IMR-90 (cell line): Measurements from ENCODE around the gene NIPAL1. TPM values are rescaled to one million over a fixed set of nuclear protein-coding genes. Genes with fewer than 3 reads are reported as not detected.

Experiments used
- ATAC-seq: fragments of 200-7000 bp; cut with Tn5 transposase; 2 replicates; pipeline ENCODE4 v1.9.1; 2020; ENCODE audit warnings: low read depth, mild to moderate bottlenecking, moderate library complexity
- BruUV-seq: library from RNA; stranded (reverse); fragments of 400-500 nt; replicated peaks from 2 replicates; lab custom pipeline; 2021; lab: Mats Ljungman, UMichigan
- CTCF ChIA-PET: fragments of 300-600 bp; formaldehyde crosslinking; extraction: SDS; loops from one replicate; lab custom pipeline; 2021; ENCODE audit warnings: antibody characterized with exemption; lab: Yijun Ruan, JAX
- POLR2A ChIA-PET: fragments of 300-600 bp; sonication (Branson Sonifier 250); formaldehyde crosslinking; loops from one replicate; lab custom pipeline; 2022; ENCODE audit warnings: antibody characterized with exemption; ENCODE audit not compliant: unreplicated experiment; lab: Charles Lee
- DNase-seq: peaks from one replicate; pipeline ENCODE4 v3.0.0; 2013
- H2AFZ ChIP-seq: replicated peaks from 2 replicates; pipeline ENCODE3; 2013; ENCODE audit warnings: low read length, mild to moderate bottlenecking; ENCODE audit not compliant: poor library complexity
- H2AK5ac ChIP-seq: 2 replicates; pipeline ENCODE4 v1.6.1; 2013; ENCODE audit warnings: low read depth, low read length, inconsistent platforms
- H2AK9ac ChIP-seq: replicated peaks from 2 replicates; pipeline ENCODE3; 2013; ENCODE audit warnings: mild to moderate bottlenecking, low read depth, low read length, moderate library complexity; ENCODE audit not compliant: poor library complexity
- H2BK120ac ChIP-seq: 2 replicates; pipeline ENCODE4 v1.6.1; 2013; ENCODE audit warnings: low read depth, low read length, inconsistent platforms
- H2BK15ac ChIP-seq: 3 replicates; pipeline ENCODE4 v1.6.1; 2013; ENCODE audit warnings: low read depth, low read length, inconsistent platforms
- H2BK20ac ChIP-seq: 2 replicates; pipeline ENCODE4 v1.6.1; 2013; ENCODE audit warnings: low read depth, mild to moderate bottlenecking, inconsistent platforms, low read length, moderate library complexity
- H2BK5ac ChIP-seq: 2 replicates; pipeline ENCODE4 v1.6.1; 2013; ENCODE audit warnings: mild to moderate bottlenecking, low read depth, low read length, inconsistent platforms; ENCODE audit not compliant: poor library complexity, severe bottlenecking
- H3K14ac ChIP-seq: replicated peaks from 2 replicates; pipeline ENCODE4 v1.6.1; 2013; ENCODE audit warnings: low read depth, low read length, inconsistent platforms
- H3K18ac ChIP-seq: 2 replicates; pipeline ENCODE4 v1.6.1; 2013; ENCODE audit warnings: low read depth, low read length, control low read depth
- H3K23ac ChIP-seq: 2 replicates; pipeline ENCODE4 v1.6.1; 2013; ENCODE audit warnings: low read depth, low read length, inconsistent platforms
- H3K27ac ChIP-seq: 2 replicates; pipeline ENCODE4 v1.5.1; 2013; ENCODE audit warnings: mild to moderate bottlenecking, control low read depth, low read length; ENCODE audit not compliant: insufficient read depth
- H3K27me3 ChIP-seq: 2 replicates; pipeline ENCODE4 v1.6.1; 2013; ENCODE audit warnings: low read length; ENCODE audit not compliant: control insufficient read depth, insufficient read depth
- H3K36me3 ChIP-seq: 2 replicates; pipeline ENCODE4 v1.6.1; 2013; ENCODE audit warnings: low read length, mixed read lengths; ENCODE audit not compliant: control insufficient read depth, insufficient read depth
- H3K4ac ChIP-seq: 2 replicates; pipeline ENCODE4 v1.6.1; 2013; ENCODE audit warnings: low read depth, low read length, inconsistent platforms
- H3K4me1 ChIP-seq: 2 replicates; pipeline ENCODE4 v1.6.1; 2013; ENCODE audit warnings: low read length, mixed read lengths; ENCODE audit not compliant: control insufficient read depth, insufficient read depth
- H3K4me2 ChIP-seq: 2 replicates; pipeline ENCODE4 v1.6.1; 2013; ENCODE audit warnings: low read depth, mild to moderate bottlenecking, control low read depth, low read length, moderate library complexity
- H3K4me3 ChIP-seq: 2 replicates; pipeline ENCODE4 v1.5.1; 2013; ENCODE audit warnings: low read depth, mild to moderate bottlenecking, control low read depth, low read length, moderate library complexity; ENCODE audit not compliant: insufficient read depth
- H3K56ac ChIP-seq: 2 replicates; pipeline ENCODE4 v1.6.1; 2013; ENCODE audit warnings: low read length, inconsistent platforms; ENCODE audit not compliant: insufficient read depth; ENCODE audit errors: extremely low read depth
- H3K79me1 ChIP-seq, 2 experiments: 2 replicates each; pipeline ENCODE4 v1.6.1; 2013; ENCODE audit warnings: low read length in 2 of 2, inconsistent platforms in 1 of 2, low read depth in 1 of 2
- H3K9ac ChIP-seq: 2 replicates; pipeline ENCODE4 v1.6.1; 2013; ENCODE audit warnings: low read depth, low read length, control low read depth
- H3K9me1 ChIP-seq: 2 replicates; pipeline ENCODE4 v1.6.1; 2013; ENCODE audit warnings: low read length, inconsistent platforms; ENCODE audit not compliant: insufficient read depth
- H3K9me3 ChIP-seq: 2 replicates; pipeline ENCODE4 v1.6.1; 2013; ENCODE audit warnings: low read length; ENCODE audit not compliant: control insufficient read depth, insufficient read depth
- H4K20me1 ChIP-seq: 2 replicates; pipeline ENCODE4 v1.6.1; 2013; ENCODE audit warnings: low read length, inconsistent platforms; ENCODE audit not compliant: insufficient read depth
- H4K5ac ChIP-seq: 2 replicates; pipeline ENCODE4 v1.6.1; 2013; ENCODE audit warnings: mild to moderate bottlenecking, low read depth, low read length, control low read depth
- H4K8ac ChIP-seq, 2 experiments: 2 replicates each; pipeline ENCODE4 v1.6.1; 2013; ENCODE audit warnings: low read depth in 2 of 2, low read length in 2 of 2, control low read depth in 1 of 2, inconsistent platforms in 1 of 2
- H4K91ac ChIP-seq: 2 replicates; pipeline ENCODE4 v1.6.1; 2013; ENCODE audit warnings: low read depth, low read length, inconsistent platforms; ENCODE audit not compliant: insufficient read depth
- BHLHE40 ChIP-seq: fragments of 150-350 bp; IDR thresholded peaks from 2 replicates; pipeline ENCODE4 v1.6.1; 2016; ENCODE audit warnings: mild to moderate bottlenecking, low read depth, low read length
- CEBPB ChIP-seq: IDR thresholded peaks from 2 replicates; pipeline ENCODE4 v1.6.1; 2012; ENCODE audit warnings: low read depth, low read length, improper control_type of control experiment
- CHD1 ChIP-seq: IDR thresholded peaks from 2 replicates; pipeline ENCODE4 v1.6.1; 2012; ENCODE audit warnings: low read depth, low read length, improper control_type of control experiment
- CTCF ChIP-seq: conservative IDR thresholded peaks from 2 replicates; pipeline ENCODE4 v1.5.1; 2012; ENCODE audit warnings: mild to moderate bottlenecking, low read depth, low read length, improper control_type of control experiment
- FOS ChIP-seq: fragments of 150-350 bp; IDR thresholded peaks from 2 replicates; pipeline ENCODE4 v1.6.1; 2016; ENCODE audit warnings: low read depth, low read length
- MAFK ChIP-seq: IDR thresholded peaks from 2 replicates; pipeline ENCODE4 v1.6.1; 2012; ENCODE audit warnings: low read depth, low read length, improper control_type of control experiment
- MAZ ChIP-seq: IDR thresholded peaks from 2 replicates; pipeline ENCODE4 v1.6.1; 2012; ENCODE audit warnings: low read depth, mild to moderate bottlenecking, low read length, improper control_type of control experiment, moderate library complexity, borderline replicate concordance
- MXI1 ChIP-seq: IDR thresholded peaks from 2 replicates; pipeline ENCODE4 v1.6.1; 2012; ENCODE audit warnings: low read depth, mild to moderate bottlenecking, low read length, moderate library complexity, borderline replicate concordance
- NFE2L2 ChIP-seq: fragments of 150-350 bp; IDR thresholded peaks from 2 replicates; pipeline ENCODE4 v1.6.1; 2016; ENCODE audit warnings: low read depth, mild to moderate bottlenecking, low read length
- POLR2A ChIP-seq: IDR thresholded peaks from 2 replicates; pipeline ENCODE4 v1.6.1; 2012; ENCODE audit warnings: mild to moderate bottlenecking, low read depth, low read length
- RAD21 ChIP-seq: IDR thresholded peaks from 2 replicates; pipeline ENCODE4 v1.6.1; 2012; ENCODE audit warnings: low read length, improper control_type of control experiment
- RCOR1 ChIP-seq: IDR thresholded peaks from 2 replicates; pipeline ENCODE4 v1.6.1; 2012; ENCODE audit warnings: mild to moderate bottlenecking, low read length, improper control_type of control experiment; ENCODE audit not compliant: insufficient replicate concordance
- RFX5 ChIP-seq: IDR thresholded peaks from 2 replicates; pipeline ENCODE4 v1.8.0; 2012; ENCODE audit warnings: low read depth, mild to moderate bottlenecking, low read length, moderate library complexity
- SMC3 ChIP-seq: fragments of 150-350 bp; IDR thresholded peaks from 2 replicates; pipeline ENCODE4 v1.6.1; 2016; ENCODE audit warnings: low read depth, mild to moderate bottlenecking, antibody characterized with exemption, low read length, moderate library complexity
- USF2 ChIP-seq: fragments of 150-350 bp; IDR thresholded peaks from 2 replicates; pipeline ENCODE4 v1.6.1; 2017; ENCODE audit warnings: mild to moderate bottlenecking, antibody characterized with exemption, low read length, low read depth
- WGBS, 2 experiments: methylation state at CpG; one replicate each; pipeline versions ENCODE4 v1.1.5 to v1.1.7; 2013; ENCODE audit warnings: missing lambda C conversion rate in 2 of 2; ENCODE audit not compliant: insufficient read length in 1 of 2; ENCODE audit errors: extremely low coverage in 2 of 2; 5-methylcytosine and 5-hydroxymethylcytosine counted together
- dilution Hi-C: fragments of 300-500 bp; cut with HindIII; formaldehyde crosslinking; loops from one replicate; pipeline ENCODE4 v1.14.3; 2018; ENCODE audit warnings: low sequenced_read_pairs; ENCODE audit not compliant: unreplicated experiment
- in situ Hi-C: fragments of 300-500 bp; cut with MboI; formaldehyde crosslinking; loops from 3 replicates; pipeline ENCODE4 v1.14.3; 2019; ENCODE audit warnings: low sequenced_read_pairs, inconsistent platforms, mixed read lengths
- intact Hi-C: fragments of 100-400 bp; cut with micrococcal nuclease; formaldehyde crosslinking; loops from 2 replicates; pipeline ENCODE4 v1.10.0; 2022
- polyA plus RNA-seq, 3 experiments: library from polyadenylated mRNA; depleted of rRNA; stranded (reverse); fragments of >200 nt; gene quantifications; 2 replicates each; pipeline ENCODE4 v1.2.3, GENCODE V29; 2012; ENCODE audit warnings: low replicate concordance in 1 of 3
- total RNA-seq: library from RNA; depleted of rRNA; stranded (reverse); fragments of >200 nt; gene quantifications from 2 replicates; pipeline ENCODE4 v1.2.3, GENCODE V29; 2012
- TF ChIP-seq, protein P1 (sequence below): fragments of 150-350 bp; IDR thresholded peaks from 2 replicates; pipeline ENCODE4 v1.6.1; 2016; ENCODE audit warnings: low read depth, mild to moderate bottlenecking, low read length, moderate library complexity, borderline replicate concordance

NIPAL1 gene
- total and polyA plus RNA-seq, 2 of the 4 experiments (the other 2 are of a cell fraction) = 0.89 to 1.1 TPM

GRCh38 chr4:48074657-48075056 is 58.1 kb downstream of the NIPAL1 start:
- Histone ChIP-seq H2BK15ac (no peak overlapping the region), H4K8ac (no peak overlapping the region), H3K79me1 (no peaks in the 10 kb centered on the region), H3K56ac (no peak overlapping the region), H3K4me2 (no peak overlapping the region), H2AK5ac (no peak overlapping the region), H4K20me1 (no peaks in the 10 kb centered on the region), H2BK20ac (no peak overlapping the region), H3K9ac (no peak overlapping the region), H3K4me3 (no peak overlapping the region), H2AK9ac (no peak overlapping the region), H3K14ac (no peak overlapping the region), H3K9me3 (no peaks in the 10 kb centered on the region), H3K27me3 (no peaks in the 10 kb centered on the region), H2BK5ac (no peak overlapping the region), H3K23ac (no peak overlapping the region), H2BK120ac (no peak overlapping the region), H3K27ac (no peak overlapping the region), H3K18ac (no peak overlapping the region), H4K5ac (no peak overlapping the region), H3K36me3 (no peaks in the 10 kb centered on the region), H2AFZ (no peak overlapping the region), H4K91ac (no peak overlapping the region), H3K9me1 (no peaks in the 10 kb centered on the region), H3K4me1 (no peaks in the 10 kb centered on the region), H3K4ac (no peak overlapping the region)
- in situ Hi-C loops = no loop called here
- no TSS peak for BruUV-seq
- intact Hi-C loops = no loop called here
- ChIA-PET POLR2A (no interaction called here), CTCF (no interaction called here)
- WGBS, 2 experiments = no CpG with 5 or more reads among the region's 1 CpG
- no peak for DNase-seq
- no peak for TF ChIP-seq CEBPB
- TF ChIP-seq, protein P1, sequence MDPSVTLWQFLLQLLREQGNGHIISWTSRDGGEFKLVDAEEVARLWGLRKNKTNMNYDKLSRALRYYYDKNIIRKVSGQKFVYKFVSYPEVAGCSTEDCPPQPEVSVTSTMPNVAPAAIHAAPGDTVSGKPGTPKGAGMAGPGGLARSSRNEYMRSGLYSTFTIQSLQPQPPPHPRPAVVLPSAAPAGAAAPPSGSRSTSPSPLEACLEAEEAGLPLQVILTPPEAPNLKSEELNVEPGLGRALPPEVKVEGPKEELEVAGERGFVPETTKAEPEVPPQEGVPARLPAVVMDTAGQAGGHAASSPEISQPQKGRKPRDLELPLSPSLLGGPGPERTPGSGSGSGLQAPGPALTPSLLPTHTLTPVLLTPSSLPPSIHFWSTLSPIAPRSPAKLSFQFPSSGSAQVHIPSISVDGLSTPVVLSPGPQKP = no peak
- no peak for TF ChIP-seq POLR2A
- TF ChIP-seq FOS = no peak
- no peak for TF ChIP-seq CTCF
- TF ChIP-seq RAD21 = no peak
- no peak for TF ChIP-seq RCOR1
- TF ChIP-seq NFE2L2 = no peak
- no peak for TF ChIP-seq MAFK
- no peak for TF ChIP-seq CHD1
- TF ChIP-seq MAZ = no peak
- TF ChIP-seq RFX5 = no peak
- TF ChIP-seq BHLHE40 = no peak
- no peak for TF ChIP-seq MXI1
- no peak for TF ChIP-seq SMC3
- no peak for TF ChIP-seq USF2
- ATAC-seq = no peak
- dilution Hi-C loops = no loop called here
